Kasumi-1 (cell line): ENCODE measurements around the gene WDR45.
A peak's percentile ranks its signal among the peaks of the same experiment; 100 is the strongest.

Experiments
- DNase-seq, 2 experiments: peaks; one replicate each; lab custom pipeline; 2025; lab: John Stamatoyannopoulos, UW

Gene WDR45

GRCh38 chrX:49043220-49043986 is 36.3 kb downstream of the WDR45 start, which contains the start of gene TFE3:
Gene TFE3, minus strand, starts transcription at chrX:49043357. Its CDS starts 131 bp downstream, at chrX:49043226.
- DNase-seq, result peak; percentile 90 to 92

GRCh38 chrX:49042581-49043219 is 37.0 kb downstream of the WDR45 start:
- no peak for DNase-seq

- DNase-seq, result peak; percentile 12 to 14
These were observed 37.7 kb downstream of the WDR45 start for GRCh38 chrX:49041744-49042580.

- DNase-seq, result no peak
These were observed 39.2 kb downstream of the WDR45 start for GRCh38 chrX:49040376-49040955.

GRCh38 chrX:49039598-49040375 is 39.9 kb downstream of the WDR45 start:
- peak; percentile 81 to 89 for DNase-seq

- no peak for DNase-seq
These were observed 41.7 kb downstream of the WDR45 start for GRCh38 chrX:49037883-49038475.

GRCh38 chrX:49030283-49030682 is 49.4 kb downstream of the WDR45 start:
- no peak for DNase-seq

GRCh38 chrX:49029876-49030275 is 49.8 kb downstream of the WDR45 start:
- DNase-seq, result no peak
